Transverse colon (tissue), 4 donors: Measurements from ENCODE around the gene SARDH. TPM values are rescaled to one million over a fixed set of nuclear protein-coding genes. Genes with fewer than 3 reads are reported as not detected.

Experiments used
- DNase-seq: peaks from one replicate; pipeline ENCODE4 v3.0.0-alpha.2; 2019
- H3K27ac ChIP-seq, 4 donors: fragments of 200-600 bp; sonication (generic); 2 replicates each; pipeline ENCODE4 v1.5.1; 2016 to 2018; ENCODE audit warnings: inconsistent platforms in 4 of 4
- H3K27me3 ChIP-seq: fragments of 200-600 bp; sonication (generic); 2 replicates; pipeline ENCODE4 v1.5.1; 2017; ENCODE audit warnings: inconsistent platforms
- H3K36me3 ChIP-seq, 4 donors: fragments of 200-600 bp; sonication (generic); 2 replicates each; pipeline ENCODE4 v1.5.1; 2017 to 2019; ENCODE audit warnings: inconsistent platforms in 4 of 4
- H3K4me1 ChIP-seq, 4 donors: fragments of 200-600 bp; sonication (generic); 2 replicates each; pipeline ENCODE4 v1.5.1; 2017 to 2020; ENCODE audit warnings: inconsistent platforms in 4 of 4
- H3K4me3 ChIP-seq, 4 donors: fragments of 200-600 bp; sonication (generic); 1 replicate in 1 of 4; 2 replicates in 3 of 4; pipeline versions ENCODE4 v1.5.1 to v1.6.1; 2017 to 2019; ENCODE audit warnings: inconsistent platforms in 4 of 4
- H3K9me3 ChIP-seq, 2 donors: fragments of 200-600 bp; sonication (generic); 2 replicates each; pipeline ENCODE4 v1.5.1; 2017 to 2019; ENCODE audit warnings: inconsistent platforms in 2 of 2
- CTCF ChIP-seq, 5 experiments: fragments of 200-600 bp in 3 of 5; fragments of 450-650 bp in 2 of 5; sonication (generic) in 3 of 5; IDR thresholded peaks; 1 replicate in 2 of 5; 2 replicates in 3 of 5; pipeline ENCODE4 v1.5.1; 2016 to 2017; ENCODE audit warnings: antibody characterized with exemption in 5 of 5, inconsistent platforms in 3 of 5, mild to moderate bottlenecking in 2 of 5, moderate library complexity in 1 of 5
- EP300 ChIP-seq: sonication (generic); formaldehyde crosslinking; IDR thresholded peaks from one replicate; pipeline ENCODE4 v1.6.1; 2017; ENCODE audit warnings: antibody characterized with exemption, low read depth
- POLR2A ChIP-seq: fragments of 450-650 bp; IDR thresholded peaks from one replicate; pipeline ENCODE4 v1.6.1; 2016; ENCODE audit warnings: antibody characterized with exemption, mild to moderate bottlenecking, moderate library complexity
- POLR2AphosphoS5 ChIP-seq, 3 donors: sonication (generic); formaldehyde crosslinking; IDR thresholded peaks; one replicate each; pipeline ENCODE4 v1.6.1; 2016; ENCODE audit warnings: antibody characterized with exemption in 3 of 3
- WGBS, 2 donors: methylation state at CpG; one replicate each; pipeline ENCODE4 v1.1.5; 2018; ENCODE audit warnings: low coverage in 1 of 2; 5-methylcytosine and 5-hydroxymethylcytosine counted together
- in situ Hi-C, 4 donors: fragments of 200-750 bp; cut with MboI; loops; one replicate each; pipeline versions ENCODE4 v1.15.0 to v1.15.1; 2017; ENCODE audit warnings: low sequenced_read_pairs in 3 of 4, low pct_ligation_motif_present in 1 of 4, low pct_unique_long_range_greater_than_20kb in 1 of 4
- intact Hi-C: fragments of 100-400 bp; cut with DNase I; formaldehyde crosslinking; loops from one replicate; pipeline ENCODE4 v1.15.1; 2023; ENCODE audit warnings: low total_unique reads
- total RNA-seq, 4 donors: library from RNA; depleted of rRNA; stranded (reverse); fragments of >200 nt; gene quantifications; one replicate each; pipeline ENCODE4 v1.1.0, GENCODE V29; 2016

The SARDH gene
- total RNA-seq, 4 donors from 2014 or later, result 0.68 to 1.1 (median 0.95) TPM; not detected in 1

GRCh38 chr9:133709691-133710571 is 28.2 kb downstream of the SARDH start:
- 89% methylated on average over 31 of the region's 32 CpGs; no CpG with 5 or more reads in 1 of the 2 donors for WGBS, 2 donors
- H3K4me3 ChIP-seq, result no peak overlapping the region
- H3K27ac ChIP-seq, result no peak overlapping the region
- intact Hi-C loops, result no loop called here
- H3K4me1 ChIP-seq, result no peaks in the 10 kb centered on the region
- no peaks in the 10 kb centered on the region for H3K27me3 ChIP-seq
- no peak for TF ChIP-seq CTCF (IDR thresholded peaks at IDR 0.05)
- no peak for TF ChIP-seq EP300
- no peak for TF ChIP-seq POLR2A
- no peak for TF ChIP-seq POLR2AphosphoS5 (IDR thresholded peaks at IDR 0.05)
- no peaks in the 10 kb centered on the region for H3K9me3 ChIP-seq
- H3K36me3 ChIP-seq, result no peaks in the 10 kb centered on the region
- no peak for DNase-seq
- in situ Hi-C loops, result loop anchor here in 1 of 4 donors (25.0 kb wide), 1 partner anchor 173 kb away; the partner anchor contains the start of gene ADAMTSL2

DNA sequence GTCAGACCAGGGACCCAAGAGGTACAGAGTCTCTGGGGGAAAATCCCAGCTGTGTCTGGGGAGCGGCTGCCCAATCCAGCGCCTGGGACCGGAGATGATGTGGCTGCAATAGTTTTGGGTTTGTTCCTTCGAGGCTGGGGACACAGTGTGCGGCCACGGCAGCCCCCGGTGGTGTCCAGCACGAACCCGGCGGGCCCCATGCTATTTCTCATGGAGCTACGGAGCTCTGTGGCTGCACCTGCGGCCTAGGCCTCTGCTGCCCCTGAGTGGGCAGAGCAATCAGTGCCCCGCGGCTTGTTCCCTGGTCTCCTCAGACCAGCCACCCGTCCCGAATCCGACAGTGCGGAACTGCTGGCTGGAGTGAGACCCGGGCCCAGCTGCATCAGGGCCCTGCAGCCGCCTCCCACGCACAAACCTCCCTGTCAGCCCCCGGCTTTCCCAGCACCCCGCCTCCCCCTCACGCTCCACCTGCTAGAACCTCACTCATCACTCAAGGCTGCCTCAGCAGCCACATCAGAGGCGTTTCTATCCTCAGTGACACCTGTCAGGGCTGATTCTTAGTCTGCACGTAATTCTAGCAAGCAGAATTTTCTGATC is 29.0 kb downstream of the SARDH start:
- 62 to 67% methylated on average over 5 to 26 of the region's 26 CpGs for WGBS, 2 donors
- no peak for DNase-seq
- intact Hi-C loops (no loop called here), in situ Hi-C loops (loop anchor here in 1 of 4 donors (25.0 kb wide), 1 partner anchor 172 kb away; the partner anchor contains the start of gene ADAMTSL2)
- no peak for TF ChIP-seq CTCF (IDR thresholded peaks at IDR 0.05)
- TF ChIP-seq EP300, result no peak
- TF ChIP-seq POLR2A, result no peak
- TF ChIP-seq POLR2AphosphoS5 (IDR thresholded peaks at IDR 0.05), result no peak
- Histone ChIP-seq H3K36me3 (no peaks in the 10 kb centered on the region), H3K4me3 (no peak overlapping the region), H3K27ac (no peak overlapping the region), H3K27me3 (no peaks in the 10 kb centered on the region), H3K9me3 (no peaks in the 10 kb centered on the region), H3K4me1 (no peaks in the 10 kb centered on the region)

DNA sequence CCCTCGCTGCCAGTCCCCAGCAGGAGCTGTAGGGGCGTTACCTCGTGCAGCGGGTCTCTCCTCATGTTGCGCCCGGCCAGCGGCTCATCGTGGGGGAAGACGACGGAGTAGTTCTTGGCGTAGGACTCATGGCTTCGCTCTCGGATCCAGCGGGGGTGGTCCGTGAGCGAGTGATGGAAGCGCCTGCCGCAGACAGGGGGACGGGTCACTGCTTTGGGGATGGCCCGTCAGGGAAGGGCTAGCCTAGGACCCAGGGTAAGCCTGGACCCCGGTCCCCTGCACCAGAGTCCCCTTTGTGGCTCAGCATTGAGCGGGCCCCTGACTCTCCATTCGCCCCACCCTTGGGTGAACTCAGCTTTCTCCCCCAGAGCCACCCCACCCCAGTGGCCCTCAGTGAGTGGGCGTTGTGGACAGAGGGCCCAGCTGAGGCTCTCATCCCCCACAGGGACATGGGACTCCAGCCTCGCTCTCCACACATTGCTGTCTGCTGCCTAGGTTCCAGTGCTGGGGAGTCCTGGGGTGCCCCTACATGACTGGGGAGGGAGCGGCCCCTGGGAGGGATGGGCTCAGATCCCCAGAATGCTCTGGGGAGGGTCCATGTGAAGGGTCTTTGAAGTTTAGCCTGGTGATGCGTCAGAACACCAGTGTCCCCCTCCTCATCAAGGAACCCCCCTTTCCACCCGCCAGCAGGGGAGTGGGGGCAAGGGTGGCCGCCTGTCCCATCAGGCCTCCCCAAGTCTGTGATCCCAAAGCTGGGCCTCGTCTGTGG is 29.7 kb downstream of the SARDH start:
- Histone ChIP-seq H3K27me3 (no peaks in the 10 kb centered on the region), H3K4me3 (no peak overlapping the region), H3K27ac (no peak overlapping the region), H3K9me3 (no peaks in the 10 kb centered on the region), H3K36me3 (no peaks in the 10 kb centered on the region), H3K4me1 (peaks cover 0 to under 1% (median 0%) of the 10 kb centered on the region in 4 donors)
- intact Hi-C loops, result no loop called here
- TF ChIP-seq CTCF (IDR thresholded peaks at IDR 0.05) (no peak), EP300 (no peak), POLR2AphosphoS5 (IDR thresholded peaks at IDR 0.05) (no peak), POLR2A (no peak)
- in situ Hi-C loops, result loop anchor here in 1 of 4 donors (25.0 kb wide), 1 partner anchor 171 kb away; the partner anchor contains the start of gene ADAMTSL2
- 84 to 100% methylated on average over 3 to 30 of the region's 30 CpGs for WGBS, 2 donors
- no peak for DNase-seq
